HTERT RPE-1 (cell line): ENCODE data around the gene DRC7.

ENCODE experiments used
- in situ Hi-C: fragments of 300-500 bp; cut with MboI; formaldehyde crosslinking; loops from 4 replicates; pipeline ENCODE4 v1.14.3; 2020; ENCODE audit warnings: low sequenced_read_pairs

The DRC7 gene, protein sequence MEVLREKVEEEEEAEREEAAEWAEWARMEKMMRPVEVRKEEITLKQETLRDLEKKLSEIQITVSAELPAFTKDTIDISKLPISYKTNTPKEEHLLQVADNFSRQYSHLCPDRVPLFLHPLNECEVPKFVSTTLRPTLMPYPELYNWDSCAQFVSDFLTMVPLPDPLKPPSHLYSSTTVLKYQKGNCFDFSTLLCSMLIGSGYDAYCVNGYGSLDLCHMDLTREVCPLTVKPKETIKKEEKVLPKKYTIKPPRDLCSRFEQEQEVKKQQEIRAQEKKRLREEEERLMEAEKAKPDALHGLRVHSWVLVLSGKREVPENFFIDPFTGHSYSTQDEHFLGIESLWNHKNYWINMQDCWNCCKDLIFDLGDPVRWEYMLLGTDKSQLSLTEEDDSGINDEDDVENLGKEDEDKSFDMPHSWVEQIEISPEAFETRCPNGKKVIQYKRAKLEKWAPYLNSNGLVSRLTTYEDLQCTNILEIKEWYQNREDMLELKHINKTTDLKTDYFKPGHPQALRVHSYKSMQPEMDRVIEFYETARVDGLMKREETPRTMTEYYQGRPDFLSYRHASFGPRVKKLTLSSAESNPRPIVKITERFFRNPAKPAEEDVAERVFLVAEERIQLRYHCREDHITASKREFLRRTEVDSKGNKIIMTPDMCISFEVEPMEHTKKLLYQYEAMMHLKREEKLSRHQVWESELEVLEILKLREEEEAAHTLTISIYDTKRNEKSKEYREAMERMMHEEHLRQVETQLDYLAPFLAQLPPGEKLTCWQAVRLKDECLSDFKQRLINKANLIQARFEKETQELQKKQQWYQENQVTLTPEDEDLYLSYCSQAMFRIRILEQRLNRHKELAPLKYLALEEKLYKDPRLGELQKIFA

DNA sequence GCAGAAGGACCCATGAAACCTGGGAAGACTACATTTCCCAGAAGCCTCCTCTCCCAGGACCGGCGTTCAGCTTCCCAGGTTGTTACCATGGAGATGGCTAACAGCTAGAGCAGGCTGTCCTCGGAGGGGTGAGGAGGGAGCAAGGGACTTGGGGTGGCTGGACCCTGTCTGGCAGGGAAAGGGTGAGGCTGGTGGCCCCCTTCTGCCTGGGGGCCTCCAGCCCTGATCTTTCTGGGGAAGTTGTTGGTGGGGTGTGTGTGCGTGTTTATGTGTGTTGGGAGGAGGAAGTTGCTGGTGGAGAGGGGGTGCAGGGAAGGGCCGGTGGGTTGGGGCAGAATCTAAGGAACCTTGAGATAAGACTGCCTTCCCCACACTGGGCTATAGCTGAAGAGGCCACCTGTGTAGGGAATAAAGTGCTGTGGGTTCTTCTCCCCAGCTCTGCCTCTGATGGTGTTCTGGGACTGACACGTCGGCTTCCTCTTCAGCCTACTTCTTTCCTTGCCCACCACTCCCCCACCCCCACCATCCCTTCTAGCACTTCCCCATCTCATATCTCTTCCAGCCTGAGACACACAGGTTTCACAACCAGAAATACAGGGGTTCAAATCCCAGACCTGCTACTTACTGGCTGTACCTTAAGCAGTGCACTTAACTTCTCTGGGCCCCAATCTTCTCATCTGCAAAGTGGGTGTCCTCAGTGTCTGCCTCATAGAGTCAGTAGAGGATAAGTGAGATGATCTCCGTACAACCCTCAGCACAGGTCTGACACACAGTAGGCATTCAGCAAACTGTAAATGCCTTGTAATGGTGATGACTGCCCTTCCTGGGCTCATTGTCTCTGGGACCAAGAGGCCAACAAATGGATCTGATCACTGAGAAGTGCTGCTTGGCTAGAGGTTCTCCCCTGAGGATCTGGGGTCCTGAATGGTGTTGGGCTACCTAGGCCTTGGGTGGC lies at the start of gene DRC7:
TSS of gene DRC7 (plus strand) at position 82 of the 955 bp plus-strand sequence. CDS start 3,144 bp downstream, outside the sequence.
- in situ Hi-C loops: no loop called here

DNA sequence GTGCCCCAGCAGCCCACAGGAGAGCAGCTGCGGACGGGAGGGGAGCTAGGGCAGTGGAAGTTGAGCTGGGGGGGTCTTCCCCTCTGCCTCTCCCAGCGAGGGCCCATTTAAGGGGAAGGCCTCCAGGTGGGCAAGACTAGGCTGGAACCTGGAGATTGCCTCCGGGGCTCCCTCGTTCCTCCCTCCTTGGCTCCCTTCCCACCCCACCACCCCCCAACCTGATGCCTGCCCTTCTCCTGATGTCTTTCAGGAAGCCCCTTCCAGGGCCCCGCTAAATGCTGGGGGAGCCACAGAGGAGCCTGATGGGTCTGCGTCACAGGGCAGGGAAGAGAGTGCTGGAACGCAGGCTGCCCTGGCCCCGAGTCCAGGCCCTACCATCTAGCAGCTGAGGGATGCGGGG lies 49.4 kb upstream of the DRC7 start:
- in situ Hi-C loops: no loop called here

DNA sequence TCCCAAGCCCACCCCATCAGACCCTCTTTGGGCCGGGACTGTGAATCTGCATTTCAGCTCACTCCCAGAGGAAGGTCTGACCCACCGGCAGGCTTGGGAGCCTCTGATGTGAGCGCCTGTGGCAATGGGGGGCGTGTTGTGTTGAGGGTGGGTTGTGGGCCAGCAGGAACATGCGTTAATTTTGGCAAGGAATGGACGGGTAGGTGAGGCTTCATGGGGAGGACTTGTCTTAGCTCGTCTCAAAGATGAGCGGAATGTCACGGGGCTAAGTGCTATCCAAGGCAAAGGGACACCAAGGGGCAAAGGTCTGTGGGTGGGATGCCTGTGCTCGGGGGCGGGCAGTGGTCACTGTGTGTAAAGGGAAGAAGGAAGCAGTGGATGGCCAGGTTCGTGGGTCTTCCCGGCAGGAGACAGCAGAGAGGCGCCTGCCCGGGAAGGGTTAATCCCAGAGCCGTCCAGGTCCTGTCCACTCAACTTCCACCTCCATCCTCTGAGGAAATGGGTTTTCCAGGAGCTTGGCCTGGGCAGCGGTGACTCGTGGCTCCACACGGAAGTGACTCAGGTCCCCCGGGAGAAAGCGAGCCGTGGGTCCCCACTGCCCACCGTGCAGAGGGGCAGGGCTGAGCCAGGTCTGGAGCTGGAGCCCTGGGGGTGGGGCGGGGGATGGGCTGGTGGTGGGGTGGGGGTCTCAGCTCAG lies 48.8 kb upstream of the DRC7 start:
- in situ Hi-C loops: no loop called here

DNA sequence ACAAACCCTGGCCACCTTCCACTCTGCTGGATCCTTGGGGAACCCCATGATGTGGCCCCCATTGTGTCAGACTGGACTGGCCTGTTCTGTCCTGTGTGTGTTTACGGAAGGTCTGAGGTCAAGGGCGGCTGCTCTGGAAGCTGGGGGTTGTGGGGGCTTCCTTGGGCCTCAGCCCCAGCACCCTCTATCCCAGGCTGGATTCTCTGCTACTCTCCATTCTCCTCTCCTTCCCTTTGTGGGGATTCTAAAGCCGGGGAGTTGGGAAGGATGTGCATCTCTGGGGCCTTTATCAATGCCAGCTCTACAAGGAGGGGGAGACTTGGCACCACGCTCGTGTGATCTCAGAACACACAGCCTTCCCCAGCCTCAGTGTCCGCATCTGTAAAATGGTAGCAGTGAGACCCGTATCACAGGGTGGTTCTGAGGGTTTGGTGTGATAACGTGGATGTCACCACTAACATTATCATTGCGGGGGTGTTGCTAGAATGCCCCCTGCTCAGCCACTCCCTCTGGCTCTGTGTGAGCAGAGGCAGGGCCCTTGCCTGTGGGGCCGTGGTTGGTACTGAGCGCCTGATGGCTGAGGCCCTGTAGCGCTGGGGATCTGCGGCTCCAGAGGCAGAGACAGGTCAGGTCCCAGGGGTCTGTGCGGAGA lies 48.1 kb upstream of the DRC7 start:
- in situ Hi-C loops: no loop called here

DNA sequence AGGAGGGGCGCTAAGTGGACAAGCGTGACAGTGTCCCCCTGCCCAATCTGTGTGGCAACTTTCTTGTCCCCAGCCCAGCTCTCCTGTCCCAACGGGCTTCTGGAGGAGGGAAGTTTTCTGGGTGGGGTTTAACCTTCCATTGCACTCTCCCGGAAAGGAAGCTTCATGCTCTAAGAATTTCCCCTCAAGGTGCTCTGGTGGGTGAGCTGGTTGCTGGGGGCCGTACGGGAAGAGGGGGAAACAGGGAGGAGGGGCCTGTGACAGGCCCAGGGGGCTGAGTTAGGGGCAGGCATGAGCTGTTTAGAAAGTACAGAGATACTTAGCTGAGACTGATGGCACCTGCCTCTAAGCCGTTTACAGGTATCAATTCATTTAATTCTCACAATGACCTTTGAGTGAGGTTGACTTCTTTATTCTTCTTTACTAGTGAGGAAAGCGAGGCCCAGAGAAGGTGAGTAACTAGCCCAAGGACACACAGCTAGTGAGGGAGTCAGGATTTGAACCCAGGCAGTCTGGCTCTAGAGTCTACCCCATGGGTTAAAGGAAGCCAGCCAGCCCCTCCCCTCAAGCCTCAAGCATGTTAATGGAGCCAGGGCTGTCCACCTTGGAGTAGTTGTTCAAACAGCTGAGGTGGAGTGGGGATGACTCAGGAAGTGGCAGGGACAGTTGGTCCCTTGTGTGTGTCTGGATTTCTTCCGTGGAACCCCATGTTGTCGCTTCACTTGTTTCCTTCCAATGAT lies 47.3 kb upstream of the DRC7 start:
- in situ Hi-C loops: no loop called here

DNA sequence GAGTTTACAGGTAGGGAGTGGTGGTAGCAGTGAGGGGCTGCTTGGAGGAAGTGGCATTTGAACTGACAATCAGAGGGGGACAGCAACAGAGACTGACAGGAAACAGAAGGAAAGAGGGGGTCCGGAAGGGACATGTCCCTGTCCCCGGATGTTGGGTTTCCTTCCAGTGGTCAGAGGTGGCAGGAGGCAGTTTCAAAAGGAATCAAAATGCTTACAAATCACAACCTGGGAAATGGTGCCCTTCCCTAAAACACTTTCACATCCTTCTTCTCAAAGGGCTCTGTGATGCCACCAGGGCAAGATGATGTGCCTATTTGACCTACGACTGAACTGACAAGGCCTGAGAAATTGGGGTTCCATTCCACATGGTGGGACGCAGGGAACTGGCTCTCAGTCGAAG lies 46.5 kb upstream of the DRC7 start:
- in situ Hi-C loops: no loop called here

DNA sequence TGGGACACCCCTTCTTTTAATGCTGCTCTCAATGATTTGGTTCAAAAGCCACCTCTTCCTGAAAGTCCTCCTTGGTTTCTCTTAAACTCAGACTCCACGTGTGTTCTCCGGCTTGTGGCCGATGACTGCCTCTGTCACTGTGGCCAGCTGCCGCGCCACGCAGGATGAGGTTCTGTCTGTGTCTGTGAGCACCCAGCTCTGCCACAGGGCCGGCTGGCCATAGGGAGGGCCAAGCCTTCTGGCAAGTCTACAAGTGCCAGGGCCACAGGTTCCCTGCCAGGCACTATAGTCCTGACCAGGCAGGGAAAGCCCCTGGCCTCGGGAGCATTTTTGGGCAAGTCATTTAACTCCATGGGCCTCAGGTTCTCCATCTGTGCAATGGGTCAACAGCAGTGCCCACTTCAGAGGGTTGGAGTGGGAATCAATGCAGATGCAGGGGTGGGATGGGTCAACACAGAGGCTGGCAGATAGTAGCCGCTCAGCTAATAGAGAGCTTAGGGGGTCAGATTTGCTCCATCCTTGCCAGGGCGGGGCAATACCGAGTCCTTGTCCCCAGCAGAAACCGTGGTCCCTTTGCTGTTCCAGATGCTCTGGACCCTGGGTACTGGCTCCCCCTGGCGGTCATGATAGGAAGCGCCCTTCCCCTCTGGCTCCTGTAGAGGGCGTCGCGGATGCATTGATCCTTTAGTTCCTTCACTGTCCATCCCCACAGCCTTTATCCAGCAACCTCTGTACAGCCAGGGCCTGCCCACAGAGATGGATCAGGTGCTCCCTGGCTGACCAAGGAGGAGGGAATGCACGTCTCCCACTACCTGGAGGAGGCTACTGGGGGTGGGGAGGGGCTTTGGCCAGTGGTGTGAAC lies 45.8 kb upstream of the DRC7 start:
- in situ Hi-C loops: no loop called here

DNA sequence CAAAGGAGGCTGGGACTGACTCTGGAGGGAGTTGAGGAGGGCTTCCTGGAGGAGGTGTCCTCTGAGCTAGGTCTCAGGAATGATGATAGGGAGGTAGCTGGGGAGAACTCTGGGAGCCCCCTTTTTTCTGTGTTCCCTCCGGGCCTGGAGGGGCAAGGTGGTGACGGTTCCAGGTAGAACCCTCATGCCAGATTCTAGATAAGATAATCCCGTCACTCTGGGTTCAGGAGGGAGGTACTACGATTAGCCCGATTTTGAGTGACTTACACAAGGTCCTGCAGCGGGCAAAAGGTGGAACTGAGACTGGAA lies 45.2 kb upstream of the DRC7 start:
- in situ Hi-C loops: no loop called here

DNA sequence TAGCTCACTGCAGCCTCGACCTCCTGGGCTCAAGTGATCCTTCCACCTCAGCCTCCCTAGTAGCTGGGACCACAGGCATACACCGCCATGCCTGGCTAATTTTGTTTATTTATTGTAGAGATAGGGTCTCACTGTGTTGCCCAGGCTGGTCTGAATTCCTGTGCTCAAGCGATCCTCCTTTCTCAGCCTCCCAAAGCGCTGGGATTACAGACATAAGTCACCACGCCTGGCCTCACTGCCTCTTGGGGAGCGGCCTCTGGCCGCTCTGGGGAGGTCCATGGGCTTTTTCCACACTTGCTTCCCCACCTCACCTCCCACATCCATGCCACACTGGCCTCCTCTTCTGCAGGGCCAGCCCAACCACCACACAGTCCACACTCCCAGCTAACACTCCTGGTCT lies 44.8 kb upstream of the DRC7 start:
- in situ Hi-C loops: no loop called here

DNA sequence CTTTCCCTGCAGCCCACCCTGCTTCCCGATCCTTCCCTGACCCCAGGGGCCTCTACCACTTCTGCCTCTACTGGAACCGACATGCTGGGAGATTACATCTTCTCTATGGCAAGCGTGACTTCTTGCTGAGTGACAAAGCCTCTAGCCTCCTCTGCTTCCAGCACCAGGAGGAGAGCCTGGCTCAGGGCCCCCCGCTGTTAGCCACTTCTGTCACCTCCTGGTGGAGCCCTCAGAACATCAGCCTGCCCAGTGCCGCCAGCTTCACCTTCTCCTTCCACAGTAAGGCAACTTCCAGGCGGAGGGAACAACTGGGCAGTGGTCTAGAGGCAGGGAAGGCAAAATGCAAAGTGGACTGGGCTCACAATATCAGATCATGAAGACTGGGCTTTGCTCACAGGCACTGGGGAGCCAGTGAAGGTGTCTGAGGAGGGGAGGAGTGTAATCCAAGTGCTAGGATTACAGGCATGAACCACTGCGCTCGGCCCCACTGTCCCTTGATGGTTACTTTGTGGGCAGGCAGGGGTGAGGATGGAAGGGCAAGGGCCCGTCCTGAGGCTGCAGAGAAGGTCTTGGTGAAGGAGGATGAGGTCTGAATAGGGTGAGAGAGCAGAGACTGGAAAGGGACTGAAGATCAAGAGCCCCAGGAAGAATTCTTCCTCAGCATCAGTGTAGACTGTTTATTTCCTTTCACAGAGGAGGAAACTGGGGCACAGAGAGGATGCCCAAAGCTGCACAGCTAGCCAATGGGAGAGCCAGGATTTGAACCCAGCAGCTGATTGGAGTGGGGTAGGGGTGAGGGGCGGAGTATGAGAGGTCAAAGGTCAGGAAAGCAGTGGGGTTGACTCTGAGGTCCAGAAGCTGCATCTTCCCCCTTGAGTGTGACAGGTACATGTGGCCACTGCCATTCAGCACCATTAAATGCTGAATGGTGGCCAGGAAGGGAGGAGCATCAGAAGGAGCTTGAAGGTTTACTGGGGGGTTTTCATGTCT lies 43.0 kb upstream of the DRC7 start:
- in situ Hi-C loops: no loop called here

DNA sequence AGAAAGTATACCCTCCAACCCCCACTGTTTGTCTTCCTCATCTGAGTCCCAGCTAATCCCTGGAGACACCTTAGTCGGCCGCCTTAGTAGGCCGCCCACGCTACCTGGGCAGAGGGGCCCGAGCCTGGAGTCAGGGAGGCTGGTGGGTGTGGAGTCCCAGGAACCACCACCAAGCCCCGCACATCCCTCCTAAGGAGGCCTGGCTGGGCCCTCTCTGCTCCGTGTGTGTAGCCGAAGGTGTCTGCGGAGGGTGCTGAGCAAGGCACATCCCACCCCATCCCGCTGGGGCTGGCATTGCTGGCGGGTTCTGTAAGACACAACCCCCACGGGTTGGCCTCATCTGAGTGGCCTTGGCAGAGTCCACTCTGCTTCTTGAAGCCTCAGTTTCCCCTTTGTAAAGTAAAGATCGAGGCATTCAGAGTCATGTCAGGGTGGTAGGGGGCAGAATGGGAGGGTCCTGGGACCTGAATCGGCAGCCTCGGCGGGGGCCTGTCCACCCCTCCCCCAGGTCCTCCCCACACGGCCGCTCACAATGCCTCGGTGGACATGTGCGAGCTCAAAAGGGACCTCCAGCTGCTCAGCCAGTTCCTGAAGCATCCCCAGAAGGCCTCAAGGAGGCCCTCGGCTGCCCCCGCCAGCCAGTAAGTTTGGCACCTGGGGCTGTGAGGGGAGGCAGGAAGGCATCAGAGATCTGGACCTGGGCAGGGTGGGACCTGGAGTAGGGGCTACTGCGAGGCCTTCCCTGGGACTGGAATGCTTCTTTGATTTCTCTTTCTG lies 41.7 kb upstream of the DRC7 start:
- in situ Hi-C loops: no loop called here

DNA sequence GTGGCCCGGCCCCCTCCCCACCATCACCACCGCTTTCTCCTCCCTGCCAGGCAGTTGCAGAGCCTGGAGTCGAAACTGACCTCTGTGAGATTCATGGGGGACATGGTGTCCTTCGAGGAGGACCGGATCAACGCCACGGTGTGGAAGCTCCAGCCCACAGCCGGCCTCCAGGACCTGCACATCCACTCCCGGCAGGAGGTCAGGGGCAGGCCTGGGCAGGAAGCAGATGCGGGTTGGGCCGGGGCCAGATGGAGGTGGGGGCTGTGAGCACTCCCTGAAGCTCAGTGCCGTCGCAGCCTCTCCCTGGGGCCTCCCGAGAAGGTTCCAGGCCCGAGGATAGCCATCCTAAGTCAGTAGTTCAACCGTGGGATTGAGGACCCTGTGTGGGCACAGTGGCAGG lies 40.7 kb upstream of the DRC7 start:
- in situ Hi-C loops: no loop called here

DNA sequence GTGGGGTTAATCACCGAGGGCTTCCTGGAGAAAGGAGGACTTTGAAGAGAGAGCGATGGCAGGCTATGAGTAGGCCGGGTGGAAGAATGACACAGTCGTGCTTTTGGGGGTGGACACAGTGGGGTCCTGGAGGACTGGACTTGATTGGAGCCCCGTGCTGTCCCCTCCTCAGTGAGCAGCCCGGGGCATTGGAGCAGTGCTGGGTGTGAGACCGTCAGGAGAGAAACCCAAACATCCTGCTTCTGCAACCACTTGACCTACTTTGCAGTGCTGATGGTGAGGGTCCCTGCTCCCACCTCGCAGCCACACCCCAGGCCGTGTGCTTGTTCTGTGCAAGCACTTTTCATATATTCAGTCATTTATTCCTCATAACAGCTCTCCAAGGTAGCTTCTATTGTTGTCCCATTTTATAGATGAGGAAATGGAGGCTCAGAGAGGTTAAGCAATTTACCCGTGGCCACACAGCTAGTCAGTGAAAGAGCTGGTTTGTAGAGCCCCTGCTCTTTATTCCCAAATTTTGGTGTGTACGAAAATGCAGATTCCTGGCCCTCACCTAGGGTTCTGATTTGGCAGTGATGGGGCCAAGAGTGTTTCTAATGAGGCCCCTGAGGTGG lies 38.2 kb upstream of the DRC7 start:
- in situ Hi-C loops: no loop called here

DNA sequence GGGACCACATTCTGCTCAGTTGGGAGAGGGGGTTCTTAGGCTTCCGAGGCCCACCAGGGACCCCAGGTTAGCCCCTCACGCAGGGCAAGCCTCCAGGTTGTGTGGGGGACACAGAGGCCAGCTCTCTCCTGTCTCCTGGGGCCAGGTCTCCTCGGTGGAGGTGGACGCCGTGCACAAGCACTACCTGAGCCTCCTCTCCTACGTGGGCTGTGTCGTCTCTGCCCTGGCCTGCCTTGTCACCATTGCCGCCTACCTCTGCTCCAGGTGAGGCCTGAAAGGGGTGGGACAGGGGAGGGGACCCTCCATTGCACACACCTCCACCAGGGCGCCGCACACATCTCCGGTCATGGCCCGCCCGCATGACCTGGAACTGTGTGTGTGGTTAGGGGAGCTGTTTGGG lies 37.4 kb upstream of the DRC7 start:
- in situ Hi-C loops: no loop called here

DNA sequence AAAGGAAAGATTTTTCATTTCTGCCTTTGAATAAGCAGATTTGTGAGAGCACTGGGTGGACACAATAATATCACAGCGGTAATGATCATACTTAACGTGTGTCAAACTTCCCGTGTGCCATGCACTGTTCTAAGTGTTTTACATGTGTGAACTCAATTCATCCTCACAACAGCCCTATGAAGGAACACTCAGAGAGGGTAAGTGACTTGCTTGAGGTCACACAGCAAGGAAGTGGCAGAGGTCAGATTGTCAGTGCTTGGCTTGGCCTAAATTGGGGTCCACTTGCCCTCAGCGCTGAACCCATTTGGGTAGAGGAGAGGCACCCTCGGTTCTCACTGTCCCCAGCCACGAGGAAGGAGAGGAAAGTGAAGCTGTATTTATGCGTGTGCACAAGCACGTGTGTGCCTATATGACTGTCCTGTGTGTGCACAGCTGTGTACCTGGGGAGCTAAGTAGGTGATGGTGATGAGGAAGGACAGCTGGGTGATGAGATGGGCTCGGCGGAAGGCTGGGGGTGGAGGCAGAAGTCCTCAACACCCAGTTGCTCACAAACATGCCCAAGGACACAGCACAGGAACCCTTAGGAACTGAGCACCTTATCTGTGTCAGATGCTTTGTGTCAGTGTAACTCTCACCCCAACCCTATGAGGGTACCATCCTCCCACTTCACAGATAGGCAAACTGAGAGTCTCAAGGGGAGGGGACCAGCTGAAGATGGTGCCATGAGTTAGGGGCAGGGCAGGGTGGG lies 36.3 kb upstream of the DRC7 start:
- in situ Hi-C loops: no loop called here
